Measurements from ENCODE around the gene PDE10A.
"Not testable (repeated sequence)": the region's sequence is repeated elsewhere in the genome, so short reads cannot be mapped to it uniquely, and the experiment has no call there.

Gene PDE10A

GRCh38 chr6:165634101-165634880 is 28.8 kb downstream of the PDE10A start:
- DNase-seq (ENCODE audit: low read depth) = no peak
- H3K4me3 ChIP-seq (ENCODE audit: low read depth, low read length) = no peak overlapping the region

GRCh38 chr6:165632194-165632593 is 30.8 kb downstream of the PDE10A start:
- no peak overlapping the region for H3K4me3 ChIP-seq (ENCODE audit: low read depth, low read length)

GRCh38 chr6:165630544-165630953 is 32.5 kb downstream of the PDE10A start:
- no peak for DNase-seq (ENCODE audit: low read depth)
- no peak overlapping the region for H3K4me3 ChIP-seq (ENCODE audit: low read depth, low read length)

More at GRCh38 chr6:165632194-165632593, 30.8 kb downstream of the PDE10A start:
- DNase-seq (ENCODE audit: low read depth) = no peak

- H3K4me3 ChIP-seq (ENCODE audit: low read depth, low read length) = no peak overlapping the region
- no peak for DNase-seq (ENCODE audit: low read depth)
Measured at GRCh38 chr6:165628955-165629354, 34.1 kb downstream of the PDE10A start.

GRCh38 chr6:165627366-165627765 is 35.7 kb downstream of the PDE10A start:
- no peak overlapping the region for H3K4me3 ChIP-seq (ENCODE audit: low read depth, low read length)
- no peak for DNase-seq (ENCODE audit: low read depth)

GRCh38 chr6:165626711-165627110 is 36.3 kb downstream of the PDE10A start:
- no peak for DNase-seq (ENCODE audit: low read depth)
- H3K4me3 ChIP-seq (ENCODE audit: low read depth, low read length) = no peak overlapping the region

GRCh38 chr6:165624871-165625639 is 38.0 kb downstream of the PDE10A start:
- no peak for DNase-seq (ENCODE audit: low read depth)
- H3K4me3 ChIP-seq (ENCODE audit: low read depth, low read length) = no peak overlapping the region

GRCh38 chr6:165621940-165622339 is 41.1 kb downstream of the PDE10A start:
- no peak for DNase-seq (ENCODE audit: low read depth)
- H3K4me3 ChIP-seq (ENCODE audit: low read depth, low read length) = no peak overlapping the region

- not testable (repeated sequence) for DNase-seq (ENCODE audit: low read depth); H3K4me3 ChIP-seq (ENCODE audit: low read depth, low read length)
Measured at GRCh38 chr6:165618891-165619290, 44.1 kb downstream of the PDE10A start.

GRCh38 chr6:165618241-165618640 is 44.8 kb downstream of the PDE10A start:
- H3K4me3 ChIP-seq (ENCODE audit: low read depth, low read length) = no peak overlapping the region
- DNase-seq (ENCODE audit: low read depth) = no peak

GRCh38 chr6:165617528-165617927 is 45.5 kb downstream of the PDE10A start:
- no peak for DNase-seq (ENCODE audit: low read depth)
- H3K4me3 ChIP-seq (ENCODE audit: low read depth, low read length) = no peak overlapping the region

GRCh38 chr6:165616116-165616515 is 46.9 kb downstream of the PDE10A start:
- DNase-seq (ENCODE audit: low read depth) = peak; percentile 32
- no peak overlapping the region for H3K4me3 ChIP-seq (ENCODE audit: low read depth, low read length)

GRCh38 chr6:165615636-165616035 is 47.4 kb downstream of the PDE10A start:
- no peak for DNase-seq (ENCODE audit: low read depth)
- H3K4me3 ChIP-seq (ENCODE audit: low read depth, low read length) = no peak overlapping the region

- no peak for DNase-seq (ENCODE audit: low read depth)
- no peak overlapping the region for H3K4me3 ChIP-seq (ENCODE audit: low read depth, low read length)
Measured at GRCh38 chr6:165611294-165611693, 51.7 kb downstream of the PDE10A start.

GRCh38 chr6:165608577-165608976 is 54.5 kb downstream of the PDE10A start:
- DNase-seq (ENCODE audit: low read depth); H3K4me3 ChIP-seq (ENCODE audit: low read depth, low read length): not testable (repeated sequence)

GRCh38 chr6:165606740-165607008 is 56.4 kb downstream of the PDE10A start:
- DNase-seq (ENCODE audit: low read depth) = no peak
- H3K4me3 ChIP-seq (ENCODE audit: low read depth, low read length) = no peak overlapping the region

GRCh38 chr6:165605901-165606739 is 56.9 kb downstream of the PDE10A start:
- DNase-seq (ENCODE audit: low read depth) = no peak
- H3K4me3 ChIP-seq (ENCODE audit: low read depth, low read length) = no peak overlapping the region

- H3K4me3 ChIP-seq (ENCODE audit: low read depth, low read length) = no peak overlapping the region
- no peak for DNase-seq (ENCODE audit: low read depth)
Measured at GRCh38 chr6:165605182-165605875, 57.7 kb downstream of the PDE10A start.

- H3K4me3 ChIP-seq (ENCODE audit: low read depth, low read length) = no peak overlapping the region
- no peak for DNase-seq (ENCODE audit: low read depth)
Measured at GRCh38 chr6:165602291-165602690, 60.8 kb downstream of the PDE10A start.

GRCh38 chr6:165600606-165601005 is 62.4 kb downstream of the PDE10A start:
- H3K4me3 ChIP-seq (ENCODE audit: low read depth, low read length) = no peak overlapping the region
- no peak for DNase-seq (ENCODE audit: low read depth)

Measured in skeletal muscle cell (primary cell).